K562 (cell line): ENCODE measurements around the gene ENOX2. TPM values are rescaled to one million over a fixed set of nuclear protein-coding genes. Genes with fewer than 3 reads are reported as not detected.

Experiments
- ATAC-seq: fragments of 200-7000 bp; cut with Tn5 transposase; 3 replicates; pipeline ENCODE4 v1.9.1; 2020; ENCODE audit warnings: moderate library complexity
- BruUV-seq: library from RNA; stranded (reverse); fragments of 400-500 nt; replicated peaks from 2 replicates; lab custom pipeline; 2021; lab: Mats Ljungman, UMichigan
- CTCF ChIA-PET: fragments of 300-600 bp; formaldehyde crosslinking; extraction: SDS; loops from one replicate; lab custom pipeline; 2021; ENCODE audit warnings: low intra/inter-chr PET ratio; lab: Yijun Ruan, JAX
- POLR2A ChIA-PET: fragments of 300-600, 350-650 bp; sonication (Branson Sonifier 250); formaldehyde crosslinking; extraction: SDS; loops from one replicate; lab custom pipeline; 2021; ENCODE audit warnings: antibody characterized with exemption, inconsistent platforms; lab: Yijun Ruan, JAX
- DNase-seq, 4 experiments: peaks; one replicate each; pipeline versions ENCODE4 v3.0.0 to v3.0.0-alpha.2; 2011 to 2018; ENCODE audit warnings: low spot score in 3 of 4, mixed read lengths in 3 of 4; ENCODE audit errors: extremely low read depth in 1 of 4
- FAIRE-seq: peaks from 2 replicates; lab custom pipeline; 2011; peaks lifted over from hg19 to GRCh38; lab: Jason Lieb, UNC
- H2AFZ ChIP-seq: 2 replicates; pipeline ENCODE4 v1.6.0; 2011; ENCODE audit warnings: low read depth, low read length, control low read depth, inconsistent platforms
- H3K27ac ChIP-seq: fragments of 200-600 bp; 3 replicates; pipeline ENCODE4 v1.8.0; 2011; ENCODE audit warnings: low read depth, mild to moderate bottlenecking, control low read depth, inconsistent platforms, low read length, moderate library complexity, mixed read lengths; ENCODE audit errors: extremely low read depth
- H3K27me3 ChIP-seq, 2 experiments: fragments of 300-600 bp in 1 of 2; 2 replicates in 1 of 2; 3 replicates in 1 of 2; pipeline versions ENCODE4 v1.6.0 to v1.8.0; 2011; ENCODE audit warnings: inconsistent platforms in 2 of 2, low read length in 2 of 2, mild to moderate bottlenecking in 1 of 2, mixed read lengths in 1 of 2, moderate library complexity in 1 of 2; ENCODE audit not compliant: control insufficient read depth in 2 of 2, insufficient read depth in 2 of 2
- H3K36me3 ChIP-seq: fragments of 300-600 bp; 3 replicates; pipeline ENCODE4 v1.8.0; 2011; ENCODE audit warnings: mild to moderate bottlenecking, low read length, inconsistent platforms; ENCODE audit not compliant: control insufficient read depth, insufficient read depth
- H3K4me1 ChIP-seq, 2 experiments: fragments of 200-600 bp in 1 of 2; replicated peaks in 1 of 2; 2 replicates in 1 of 2; 3 replicates in 1 of 2; pipeline versions ENCODE4 v1.5.1 to v1.8.0; 2011; ENCODE audit warnings: inconsistent platforms in 2 of 2, low read length in 2 of 2, mild to moderate bottlenecking in 1 of 2, mixed read lengths in 1 of 2, moderate library complexity in 1 of 2; ENCODE audit not compliant: control insufficient read depth in 2 of 2, insufficient read depth in 2 of 2
- H3K4me2 ChIP-seq: 2 replicates; pipeline ENCODE4 v1.6.1; 2011; ENCODE audit warnings: low read length, control low read depth, inconsistent platforms, mixed read lengths; ENCODE audit not compliant: insufficient read depth
- H3K4me3 ChIP-seq: fragments of 200-600 bp; sonication (generic), shearing (Covaris generic); 2 replicates; pipeline ENCODE4 v1.5.1; 2016; ENCODE audit warnings: control low read depth, inconsistent platforms
- H3K79me2 ChIP-seq: fragments of 200-600 bp; 3 replicates; pipeline ENCODE4 v1.8.0; 2011; ENCODE audit warnings: low read length, inconsistent platforms; ENCODE audit not compliant: control insufficient read depth, insufficient read depth
- H3K9ac ChIP-seq, 2 experiments: 2 replicates each; pipeline versions ENCODE4 v1.6.0 to v1.6.1; 2011; ENCODE audit warnings: low read depth in 2 of 2, low read length in 2 of 2, control low read depth in 1 of 2, inconsistent platforms in 1 of 2, mild to moderate bottlenecking in 1 of 2, mixed read lengths in 1 of 2; ENCODE audit not compliant: insufficient read depth in 1 of 2
- H3K9me1 ChIP-seq: one replicate; pipeline ENCODE4 v1.6.0; 2011; ENCODE audit warnings: inconsistent platforms, mild to moderate bottlenecking, low read length, moderate library complexity; ENCODE audit not compliant: control insufficient read depth, insufficient read depth
- H3K9me3 ChIP-seq: replicated peaks from 2 replicates; pipeline ENCODE4 v1.5.1; 2011; ENCODE audit warnings: low read depth, low read length, inconsistent platforms; ENCODE audit not compliant: control insufficient read depth, insufficient read depth
- H4K20me1 ChIP-seq: replicated peaks from 2 replicates; pipeline ENCODE4 v1.6.1; 2011; ENCODE audit warnings: low read length, inconsistent platforms, mixed read lengths; ENCODE audit not compliant: control insufficient read depth, insufficient read depth
- BHLHE40 ChIP-seq: IDR thresholded peaks from 2 replicates; pipeline ENCODE4 v1.6.1; 2011; ENCODE audit warnings: low read length, improper control_type of control experiment
- FOXA1 ChIP-seq: fragments of 450-650 bp; IDR thresholded peaks from 2 replicates; pipeline ENCODE4 v1.6.1; 2016; ENCODE audit warnings: mild to moderate bottlenecking, borderline replicate concordance
- HDAC2 ChIP-seq: fragments of 450-650 bp; IDR thresholded peaks from 2 replicates; pipeline ENCODE4 v1.6.1; 2016; ENCODE audit warnings: mild to moderate bottlenecking
- HDGF ChIP-seq: fragments of 450-650 bp; IDR thresholded peaks from 2 replicates; pipeline ENCODE4 v1.6.1; 2016
- HLTF ChIP-seq: fragments of 450-650 bp; IDR thresholded peaks from 2 replicates; pipeline ENCODE4 v1.6.1; 2016
- HMBOX1 ChIP-seq: sonication (generic); IDR thresholded peaks from 2 replicates; pipeline ENCODE4 v1.6.1; 2016
- NFIC ChIP-seq: fragments of 450-650 bp; IDR thresholded peaks from 2 replicates; pipeline ENCODE4 v1.6.1; 2017; ENCODE audit warnings: mild to moderate bottlenecking, inconsistent platforms
- NR2C2 ChIP-seq, 2 experiments: fragments of 200-800 bp in 1 of 2; sonication (Bioruptor generic) in 1 of 2; sonication (generic) in 1 of 2; formaldehyde crosslinking in 1 of 2; IDR thresholded peaks; 2 replicates each; pipeline versions ENCODE4 v1.6.1 to v1.8.0; 2016 to 2022; ENCODE audit warnings: mild to moderate bottlenecking in 1 of 2, missing compliant biosample characterization in 1 of 2, missing genetic modification characterization in 1 of 2, missing genetic modification reagents in 1 of 2
- NR3C1 ChIP-seq: sonication (generic); formaldehyde crosslinking; IDR thresholded peaks from 2 replicates; pipeline ENCODE4 v1.8.1; 2022; ENCODE audit warnings: missing genetic modification reagents
- SMARCA5 ChIP-seq: fragments of 450-650 bp; IDR thresholded peaks from 2 replicates; pipeline ENCODE4 v1.6.1; 2016
- TCF3 ChIP-seq: sonication (generic); formaldehyde crosslinking; IDR thresholded peaks from 2 replicates; pipeline ENCODE4 v1.4.0; 2020; ENCODE audit warnings: mild to moderate bottlenecking, missing genetic modification reagents
- ZBTB5 ChIP-seq: fragments of 450-650 bp; IDR thresholded peaks from 2 replicates; pipeline ENCODE4 v1.6.1; 2017; ENCODE audit warnings: antibody characterized with exemption
- ZKSCAN1 ChIP-seq: fragments of 150-350 bp; IDR thresholded peaks from 2 replicates; pipeline ENCODE4 v1.6.1; 2016; ENCODE audit warnings: low read depth, low read length
- ZNF174 ChIP-seq: fragments of 250-450 bp; sonication (Bioruptor Pico); IDR thresholded peaks from 2 replicates; pipeline ENCODE4 v1.4.0; 2020; ENCODE audit warnings: mild to moderate bottlenecking
- ZNF217 ChIP-seq: sonication (generic); formaldehyde crosslinking; IDR thresholded peaks from 2 replicates; pipeline ENCODE4 v1.8.0; 2022; ENCODE audit warnings: mild to moderate bottlenecking, missing genetic modification reagents
- ZNF354B ChIP-seq: fragments of 250-450 bp; sonication (Bioruptor Pico); IDR thresholded peaks from 2 replicates; pipeline ENCODE4 v1.4.0; 2020
- ZNF408 ChIP-seq: fragments of 250-450 bp; sonication (Bioruptor Pico); IDR thresholded peaks from 2 replicates; pipeline ENCODE4 v1.4.0; 2020; ENCODE audit warnings: low read depth, mild to moderate bottlenecking, moderate library complexity
- WGBS: fragments of 100-300 bp; shearing (Covaris generic); methylation state at CpG from one replicate; pipeline ENCODE4 v1.1.6; 2016; ENCODE audit warnings: low coverage, mixed read lengths; ENCODE audit not compliant: insufficient coverage; ENCODE audit errors: missing lambda C conversion rate; 5-methylcytosine and 5-hydroxymethylcytosine counted together
- in situ Hi-C: fragments of 300-500 bp; cut with MboI; formaldehyde crosslinking; loops from 4 replicates; pipeline ENCODE4 v1.15.0; 2018; ENCODE audit warnings: inconsistent platforms, mixed read lengths
- intact Hi-C: fragments of 100-400 bp; cut with micrococcal nuclease; formaldehyde crosslinking; loops from 2 replicates; pipeline ENCODE4 v1.14.2; 2022
- polyA plus RNA-seq, 8 experiments: library from polyadenylated mRNA; depleted of rRNA in 4 of 8; stranded (reverse) in 5 of 8; unstranded in 3 of 8; fragments of >200 nt; fragmentation: Nextera tagmentation in 2 of 8; fragmentation: Illumina TruSeq in 1 of 8; extraction: Ambion mirVana in 2 of 8; extraction: Trizol in 1 of 8; gene quantifications; 2 replicates each; pipeline versions ENCODE4 v1.2.1 to v1.2.3, GENCODE V29; 2011 to 2014; ENCODE audit warnings: inconsistent platforms in 1 of 8, missing spikeins in 1 of 8
- total RNA-seq, 7 experiments: library from RNA; depleted of rRNA in 6 of 7; stranded (reverse); fragments of >200 nt in 6 of 7; fragmentation: Illumina TruSeq in 2 of 7; extraction: Trizol in 2 of 7; gene quantifications; 2 replicates each; pipeline versions ENCODE4 v1.2.1 to v1.2.3, GENCODE V29; 2011 to 2021; ENCODE audit warnings: low replicate concordance in 1 of 7

ENOX2 gene
- total and polyA plus RNA-seq, 9 of the 15 experiments (the other 6 are each of a cell fraction or from before 2014, with no cell fraction given): 6.1 to 24.0 (median 13.8) TPM

- Histone ChIP-seq H3K27ac (no peak overlapping the region), H3K9me1 (no peaks in the 10 kb centered on the region), H3K36me3 (no peaks in the 10 kb centered on the region), H3K4me3 (no peak overlapping the region), H3K9ac (no peak overlapping the region), H2AFZ (no peak overlapping the region), H4K20me1 (no peaks in the 10 kb centered on the region), H3K79me2 (peaks cover 8% of the 10 kb centered on the region), H3K4me2 (no peak overlapping the region), H3K27me3 (no peaks in the 10 kb centered on the region), H3K4me1 (peaks cover 0 to 8% of the 10 kb centered on the region in 2 experiments; a peak in 2 of 5 replicates), H3K9me3 (no peaks in the 10 kb centered on the region)
- intact Hi-C loops: no loop called here
- no peak for ATAC-seq
- ChIA-PET POLR2A (no interaction called here), CTCF (no interaction called here)
- BruUV-seq: no TSS peak
- 11% methylated on average over 1 of the region's 1 CpG for WGBS
- no peak for FAIRE-seq
- in situ Hi-C loops: no loop called here
- DNase-seq: no peak
- TF ChIP-seq NFIC (no peak), SMARCA5 (no peak), TCF3 (CRISPR knock-in tag) (no peak), HLTF (no peak), ZNF217 (CRISPR knock-in tag) (no peak), ZNF408 (CRISPR knock-in tag) (no peak), HMBOX1 (no peak), ZBTB5 (no peak), FOXA1 (no peak), HDAC2 (no peak), NR2C2 (CRISPR knock-in tag; IDR thresholded peaks at IDR 0.05) (no peak), NR2C2 (tag; IDR thresholded peaks at IDR 0.05) (no peak), ZNF354B (CRISPR knock-in tag) (no peak), ZNF174 (CRISPR knock-in tag) (no peak), NR3C1 (CRISPR knock-in tag) (no peak), BHLHE40 (no peak), HDGF (no peak), ZKSCAN1 (no peak)
Measured at GRCh38 chrX:130906776-130907175, 3.8 kb upstream of the ENOX2 start.
